ENCODE data around the gene RASGRP4.
"Not testable (repeated sequence)": the region's sequence is repeated elsewhere in the genome, so short reads cannot be mapped to it uniquely, and the experiment has no call there.

Gene RASGRP4, protein sequence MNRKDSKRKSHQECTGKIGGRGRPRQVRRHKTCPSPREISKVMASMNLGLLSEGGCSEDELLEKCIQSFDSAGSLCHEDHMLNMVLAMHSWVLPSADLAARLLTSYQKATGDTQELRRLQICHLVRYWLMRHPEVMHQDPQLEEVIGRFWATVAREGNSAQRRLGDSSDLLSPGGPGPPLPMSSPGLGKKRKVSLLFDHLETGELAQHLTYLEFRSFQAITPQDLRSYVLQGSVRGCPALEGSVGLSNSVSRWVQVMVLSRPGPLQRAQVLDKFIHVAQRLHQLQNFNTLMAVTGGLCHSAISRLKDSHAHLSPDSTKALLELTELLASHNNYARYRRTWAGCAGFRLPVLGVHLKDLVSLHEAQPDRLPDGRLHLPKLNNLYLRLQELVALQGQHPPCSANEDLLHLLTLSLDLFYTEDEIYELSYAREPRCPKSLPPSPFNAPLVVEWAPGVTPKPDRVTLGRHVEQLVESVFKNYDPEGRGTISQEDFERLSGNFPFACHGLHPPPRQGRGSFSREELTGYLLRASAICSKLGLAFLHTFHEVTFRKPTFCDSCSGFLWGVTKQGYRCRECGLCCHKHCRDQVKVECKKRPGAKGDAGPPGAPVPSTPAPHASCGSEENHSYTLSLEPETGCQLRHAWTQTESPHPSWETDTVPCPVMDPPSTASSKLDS

DNA sequence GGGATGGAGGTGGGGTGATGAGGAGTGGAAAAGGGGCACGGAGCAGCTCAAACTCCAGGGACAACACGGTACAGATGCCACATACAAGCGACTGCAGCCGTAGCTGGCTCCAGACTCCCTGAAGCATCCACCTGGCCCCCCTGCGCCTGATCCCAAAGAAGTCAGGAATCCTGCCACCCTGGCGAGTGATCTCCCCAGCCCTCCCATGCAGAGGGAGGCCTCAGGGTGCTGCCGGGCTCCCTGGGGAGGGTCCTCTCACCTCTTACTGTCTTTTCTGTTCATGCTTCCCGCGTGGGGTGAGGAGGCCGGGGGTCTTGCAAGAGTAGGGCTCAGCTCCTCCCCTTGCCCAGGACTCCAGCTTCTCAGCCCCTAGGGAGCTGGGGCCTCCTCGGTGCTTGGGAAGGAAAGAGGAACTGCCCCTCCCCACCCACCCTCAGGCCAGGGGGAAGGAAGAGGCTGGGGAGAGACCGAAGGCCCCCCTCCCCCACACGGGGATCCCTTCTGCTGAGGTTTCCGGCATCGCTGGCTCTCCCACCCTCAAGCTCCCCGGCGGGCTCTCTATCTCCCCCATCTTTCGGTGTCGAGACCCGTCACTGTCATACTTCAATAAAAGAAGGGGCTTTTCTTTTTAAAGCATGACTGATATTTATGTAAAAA lies at the start of gene RASGRP4:
RASGRP4 (minus strand) TSS at position 410 of the 657 bp plus-strand sequence; CDS start at position 282, 128 bp downstream.
- FAIRE-seq (no peak), DNase-seq (ENCODE audit: insufficient read length, low spot score) (no peak)
- no peak for TF ChIP-seq CTCF (IDR thresholded peaks at IDR 0.05; ENCODE audit: insufficient read depth, missing control alignments)

DNA sequence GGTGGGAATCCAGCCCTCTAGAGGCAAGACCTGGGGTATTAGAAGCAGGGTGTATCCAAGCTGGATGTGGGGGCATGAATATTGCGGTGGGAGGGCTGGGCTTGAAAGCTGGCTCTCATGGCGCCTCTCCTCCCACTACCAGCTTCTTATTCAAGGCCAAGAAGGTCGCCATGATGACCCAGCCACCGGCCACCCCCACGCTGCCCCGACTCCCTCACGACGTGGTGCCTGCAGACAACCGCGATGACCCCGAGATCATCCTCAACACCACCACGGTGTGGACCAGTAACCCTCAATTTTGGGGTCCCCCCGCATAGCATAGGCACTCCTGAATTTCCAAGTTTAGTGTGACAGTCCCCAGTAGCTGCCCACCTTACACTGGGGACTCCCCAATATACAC lies 49.2 kb upstream of the RASGRP4 start:
- FAIRE-seq (no peak), DNase-seq (ENCODE audit: insufficient read length, low spot score) (no peak)
- no peak for TF ChIP-seq CTCF (IDR thresholded peaks at IDR 0.05; ENCODE audit: insufficient read depth, missing control alignments)

GRCh38 chr19:38473201-38473600 lies 47.2 kb upstream of the RASGRP4 start:
- DNase-seq (ENCODE audit: insufficient read length, low spot score) (no peak), FAIRE-seq (no peak)
- no peak for TF ChIP-seq CTCF (IDR thresholded peaks at IDR 0.05; ENCODE audit: insufficient read depth, missing control alignments)

- DNase-seq (ENCODE audit: insufficient read length, low spot score); FAIRE-seq: not testable (repeated sequence)
Measured at GRCh38 chr19:38472725-38473124, 46.7 kb upstream of the RASGRP4 start.

- no peak for FAIRE-seq
- TF ChIP-seq CTCF (IDR thresholded peaks at IDR 0.05; ENCODE audit: insufficient read depth, missing control alignments) = no peak
- DNase-seq (ENCODE audit: insufficient read length, low spot score) = no peak
Measured at GRCh38 chr19:38470788-38471480, 44.9 kb upstream of the RASGRP4 start.

GRCh38 chr19:38469151-38469550 lies 43.1 kb upstream of the RASGRP4 start:
- DNase-seq (ENCODE audit: insufficient read length, low spot score) (no peak), FAIRE-seq (no peak)
- no peak for TF ChIP-seq CTCF (IDR thresholded peaks at IDR 0.05; ENCODE audit: insufficient read depth, missing control alignments)
